ENCODE data around the gene KRTAP20-1. TPM values are rescaled to one million over a fixed set of nuclear protein-coding genes. Genes with fewer than 3 reads are reported as not detected.

The KRTAP20-1 gene
- polyA plus RNA-seq, 1 of the 3 experiments (the other 2 are of a cell fraction), result not detected

- 0% methylated on average over 1 of the region's 1 CpG for WGBS (ENCODE audit: low lambda C conversion rate)
- Histone ChIP-seq H3K79me2 (ENCODE audit: insufficient read depth) (no peaks in the 10 kb centered on the region), H3K4me1 (ENCODE audit: control insufficient read depth in 1 of 2, insufficient read depth in 2 of 2, low read depth in 1 of 2, low read length in 1 of 2) (no peaks in the 10 kb centered on the region), H3K9me2 (no peaks in the 10 kb centered on the region), H3K9me3 (no peaks in the 10 kb centered on the region), H3K4me2 (no peak overlapping the region), H3K9ac (no peak overlapping the region), H2AFZ (ENCODE audit: low read depth) (no peak overlapping the region), H3K4me3 (ENCODE audit: low read depth in 2 of 2, low read length in 1 of 2) (no peak overlapping the region), H3K27ac (ENCODE audit: low read depth in 2 of 2, low read length in 1 of 2) (no peak overlapping the region), H3K27me3 (ENCODE audit: insufficient read depth) (no peaks in the 10 kb centered on the region; the same call in 1 of the 2 replicates), H3F3A (replicated peaks; ENCODE audit: insufficient read depth) (no peaks in the 10 kb centered on the region), H4K20me1 (ENCODE audit: insufficient read depth) (no peaks in the 10 kb centered on the region), H3K36me3 (replicated peaks in 1 of 2; ENCODE audit: control insufficient read depth in 1 of 2, insufficient read depth in 2 of 2, low read length in 1 of 2) (no peaks in the 10 kb centered on the region)
- DNase-seq, result no peak
- no peak for TF ChIP-seq PBX3 (IDR thresholded peaks at IDR 0.05)
- TF ChIP-seq FOXM1 (IDR thresholded peaks at IDR 0.05; ENCODE audit: low read depth), result no peak
- ChIA-PET CTCF (no interaction called here), POLR2A (no interaction called here)
Measured at GRCh38 chr21:30579346-30579745, 36.9 kb upstream of the KRTAP20-1 start.

- no peaks in the 10 kb centered on the region for H3F3A ChIP-seq (replicated peaks; ENCODE audit: insufficient read depth)
- no peaks in the 10 kb centered on the region for H3K4me1 ChIP-seq (ENCODE audit: control insufficient read depth in 1 of 2, insufficient read depth in 2 of 2, low read depth in 1 of 2, low read length in 1 of 2)
- H3K27me3 ChIP-seq (ENCODE audit: insufficient read depth), result no peaks in the 10 kb centered on the region
- H3K4me3 ChIP-seq (ENCODE audit: low read depth in 2 of 2, low read length in 1 of 2), result no peak overlapping the region
- no peak overlapping the region for H3K9ac ChIP-seq
- H3K27ac ChIP-seq (ENCODE audit: low read depth in 2 of 2, low read length in 1 of 2), result no peak overlapping the region
- ChIA-PET POLR2A (no interaction called here), CTCF (no interaction called here)
- 8% methylated on average over 3 of the region's 3 CpGs for WGBS (ENCODE audit: low lambda C conversion rate)
- DNase-seq, result no peak
- H2AFZ ChIP-seq (ENCODE audit: low read depth), result no peak overlapping the region
- H3K79me2 ChIP-seq (ENCODE audit: insufficient read depth), result no peaks in the 10 kb centered on the region
- H3K9me3 ChIP-seq, result no peaks in the 10 kb centered on the region
- no peak overlapping the region for H3K4me2 ChIP-seq
- H3K36me3 ChIP-seq (replicated peaks in 1 of 2; ENCODE audit: control insufficient read depth in 1 of 2, insufficient read depth in 2 of 2, low read length in 1 of 2), result no peaks in the 10 kb centered on the region
- no peaks in the 10 kb centered on the region for H4K20me1 ChIP-seq (ENCODE audit: insufficient read depth)
- H3K9me2 ChIP-seq, result no peaks in the 10 kb centered on the region
- TF ChIP-seq EZH2phosphoT487 (IDR thresholded peaks at IDR 0.05; ENCODE audit: borderline replicate concordance, low read depth) (no peak), NFIC (IDR thresholded peaks at IDR 0.05; ENCODE audit: borderline replicate concordance) (no peak), JUND (IDR thresholded peaks at IDR 0.05) (no peak), MAX (IDR thresholded peaks at IDR 0.05; ENCODE audit: low read depth) (no peak), CHD2 (IDR thresholded peaks at IDR 0.05; ENCODE audit: low read length, partially characterized antibody) (no peak), PBX3 (IDR thresholded peaks at IDR 0.05) (no peak), TEAD4 (IDR thresholded peaks at IDR 0.05; ENCODE audit: borderline replicate concordance, insufficient read depth) (no peak), MXI1 (IDR thresholded peaks at IDR 0.05; ENCODE audit: low read depth, low read length) (no peak), ELF1 (IDR thresholded peaks at IDR 0.05) (no peak), POLR2AphosphoS5 (IDR thresholded peaks at IDR 0.05; ENCODE audit: low read depth, low read length) (no peak), RCOR1 (IDR thresholded peaks at IDR 0.05; ENCODE audit: low read length) (no peak), EP300 (IDR thresholded peaks at IDR 0.05; ENCODE audit: borderline replicate concordance in 1 of 2, low read depth in 1 of 2, low read length in 1 of 2) (no peak), MEF2A (IDR thresholded peaks at IDR 0.05; ENCODE audit: borderline replicate concordance, low read depth) (no peak), TAF1 (IDR thresholded peaks at IDR 0.05; ENCODE audit: borderline replicate concordance, low read depth, low read length) (no peak)
- TF ChIP-seq, protein P1, sequence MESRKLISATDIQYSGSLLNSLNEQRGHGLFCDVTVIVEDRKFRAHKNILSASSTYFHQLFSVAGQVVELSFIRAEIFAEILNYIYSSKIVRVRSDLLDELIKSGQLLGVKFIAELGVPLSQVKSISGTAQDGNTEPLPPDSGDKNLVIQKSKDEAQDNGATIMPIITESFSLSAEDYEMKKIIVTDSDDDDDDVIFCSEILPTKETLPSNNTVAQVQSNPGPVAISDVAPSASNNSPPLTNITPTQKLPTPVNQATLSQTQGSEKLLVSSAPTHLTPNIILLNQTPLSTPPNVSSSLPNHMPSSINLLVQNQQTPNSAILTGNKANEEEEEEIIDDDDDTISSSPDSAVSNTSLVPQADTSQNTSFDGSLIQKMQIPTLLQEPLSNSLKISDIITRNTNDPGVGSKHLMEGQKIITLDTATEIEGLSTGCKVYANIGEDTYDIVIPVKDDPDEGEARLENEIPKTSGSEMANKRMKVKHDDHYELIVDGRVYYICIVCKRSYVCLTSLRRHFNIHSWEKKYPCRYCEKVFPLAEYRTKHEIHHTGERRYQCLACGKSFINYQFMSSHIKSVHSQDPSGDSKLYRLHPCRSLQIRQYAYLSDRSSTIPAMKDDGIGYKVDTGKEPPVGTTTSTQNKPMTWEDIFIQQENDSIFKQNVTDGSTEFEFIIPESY (IDR thresholded peaks at IDR 0.05; ENCODE audit: borderline replicate concordance, low read depth), result no peak
- TF ChIP-seq, protein P2, sequence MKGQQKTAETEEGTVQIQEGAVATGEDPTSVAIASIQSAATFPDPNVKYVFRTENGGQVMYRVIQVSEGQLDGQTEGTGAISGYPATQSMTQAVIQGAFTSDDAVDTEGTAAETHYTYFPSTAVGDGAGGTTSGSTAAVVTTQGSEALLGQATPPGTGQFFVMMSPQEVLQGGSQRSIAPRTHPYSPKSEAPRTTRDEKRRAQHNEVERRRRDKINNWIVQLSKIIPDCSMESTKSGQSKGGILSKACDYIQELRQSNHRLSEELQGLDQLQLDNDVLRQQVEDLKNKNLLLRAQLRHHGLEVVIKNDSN (IDR thresholded peaks at IDR 0.05; ENCODE audit: borderline replicate concordance, low read depth), result no peak
- TF ChIP-seq, protein P3, sequence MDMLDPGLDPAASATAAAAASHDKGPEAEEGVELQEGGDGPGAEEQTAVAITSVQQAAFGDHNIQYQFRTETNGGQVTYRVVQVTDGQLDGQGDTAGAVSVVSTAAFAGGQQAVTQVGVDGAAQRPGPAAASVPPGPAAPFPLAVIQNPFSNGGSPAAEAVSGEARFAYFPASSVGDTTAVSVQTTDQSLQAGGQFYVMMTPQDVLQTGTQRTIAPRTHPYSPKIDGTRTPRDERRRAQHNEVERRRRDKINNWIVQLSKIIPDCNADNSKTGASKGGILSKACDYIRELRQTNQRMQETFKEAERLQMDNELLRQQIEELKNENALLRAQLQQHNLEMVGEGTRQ (IDR thresholded peaks at IDR 0.05; ENCODE audit: borderline replicate concordance, low read depth, low read length), result no peak
- TF ChIP-seq, protein P4, sequence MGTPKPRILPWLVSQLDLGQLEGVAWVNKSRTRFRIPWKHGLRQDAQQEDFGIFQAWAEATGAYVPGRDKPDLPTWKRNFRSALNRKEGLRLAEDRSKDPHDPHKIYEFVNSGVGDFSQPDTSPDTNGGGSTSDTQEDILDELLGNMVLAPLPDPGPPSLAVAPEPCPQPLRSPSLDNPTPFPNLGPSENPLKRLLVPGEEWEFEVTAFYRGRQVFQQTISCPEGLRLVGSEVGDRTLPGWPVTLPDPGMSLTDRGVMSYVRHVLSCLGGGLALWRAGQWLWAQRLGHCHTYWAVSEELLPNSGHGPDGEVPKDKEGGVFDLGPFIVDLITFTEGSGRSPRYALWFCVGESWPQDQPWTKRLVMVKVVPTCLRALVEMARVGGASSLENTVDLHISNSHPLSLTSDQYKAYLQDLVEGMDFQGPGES (IDR thresholded peaks at IDR 0.05; ENCODE audit: low read depth, low read length), result no peak
Measured at GRCh38 chr21:30580132-30580531, 36.1 kb upstream of the KRTAP20-1 start.

Measured in SK-N-SH (cell line).